GM19193 (cell line): Measurements from ENCODE around the gene PDZD2.

Source experiments
- POLR2A ChIP-seq: IDR thresholded peaks from 4 replicates; pipeline ENCODE4 v1.6.1; 2011; ENCODE audit not compliant: insufficient read depth, insufficient read length; ENCODE audit errors: extremely low read depth

The PDZD2 gene

DNA sequence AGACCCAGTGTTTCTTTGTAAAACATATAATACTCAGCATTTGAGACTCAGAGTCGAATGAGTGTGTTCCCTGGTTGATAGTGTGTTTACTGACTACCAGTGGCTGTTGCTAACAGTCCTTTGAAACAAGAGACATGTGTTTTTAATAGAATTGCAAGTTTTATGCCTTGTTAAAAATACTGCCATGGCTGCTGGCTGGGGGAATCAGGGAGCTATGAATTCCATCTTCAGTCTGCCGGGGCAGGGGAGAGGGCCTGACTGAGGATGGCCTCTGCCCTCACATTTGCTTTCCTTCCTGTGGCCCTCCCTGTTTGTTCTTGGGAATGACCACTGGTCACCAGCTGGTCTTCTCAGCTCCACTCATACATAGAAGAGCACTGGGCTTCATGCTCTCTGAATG, 63.8 kb downstream of the PDZD2 start:
- TF ChIP-seq POLR2A, result no peak

DNA sequence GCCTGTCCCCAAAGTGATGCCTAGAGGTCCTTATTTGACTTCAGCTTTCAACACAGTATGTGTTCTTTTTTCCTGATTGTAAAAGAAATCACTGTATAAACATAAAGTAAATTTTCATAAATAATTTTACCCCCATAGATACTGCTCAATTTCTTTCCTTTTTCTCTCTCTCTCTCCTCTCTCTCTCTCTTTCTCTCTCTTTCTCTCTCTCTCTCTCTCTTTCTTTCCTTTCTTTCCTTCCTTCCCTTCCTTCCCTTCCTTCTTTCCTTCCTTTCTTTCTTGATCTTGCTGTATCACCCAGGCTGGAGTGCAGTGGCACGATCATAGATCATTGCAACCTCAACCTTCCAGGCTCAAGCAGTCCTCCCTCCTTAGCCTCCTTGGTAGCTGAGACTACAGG, 64.8 kb downstream of the PDZD2 start:
- no peak for TF ChIP-seq POLR2A

DNA sequence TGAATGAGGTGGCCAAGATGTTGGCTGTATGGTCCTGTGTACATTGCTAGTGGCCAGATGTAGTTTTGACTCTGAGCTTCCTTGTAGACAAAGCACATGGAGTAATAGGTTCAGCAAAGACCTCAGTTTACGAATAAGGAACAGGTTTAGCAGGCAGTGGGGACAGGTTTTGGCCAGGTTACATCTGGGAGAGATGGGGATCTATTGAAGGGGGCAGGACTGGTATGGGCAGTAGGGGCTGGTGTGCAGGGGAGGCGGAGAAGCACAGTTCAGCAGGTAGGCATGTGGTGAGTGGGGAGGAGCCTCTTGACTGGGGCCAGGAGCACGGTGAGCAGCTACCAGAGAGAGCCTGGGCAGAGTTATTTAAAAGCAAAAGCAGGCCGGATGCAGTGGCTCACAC, 67.3 kb downstream of the PDZD2 start:
- no peak for TF ChIP-seq POLR2A

DNA sequence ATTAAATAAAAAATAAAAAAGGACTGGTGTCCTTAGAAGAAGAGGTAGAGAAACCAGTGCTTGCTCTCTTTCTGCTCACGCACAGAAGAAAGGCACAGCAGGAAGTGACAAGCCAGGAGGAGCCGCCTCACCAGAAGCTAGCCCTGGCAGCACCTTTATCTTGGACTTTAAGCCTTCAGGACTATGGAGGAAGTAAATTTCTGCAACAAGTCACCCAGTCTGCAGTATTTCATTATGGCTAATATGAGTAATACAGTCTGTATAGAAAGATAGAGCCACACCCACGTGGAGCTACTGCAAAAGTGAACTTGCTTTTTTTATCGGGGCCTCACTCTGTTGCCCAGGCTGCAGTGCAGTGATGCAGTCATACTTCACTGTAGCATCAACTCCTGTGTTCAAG, 68.4 kb downstream of the PDZD2 start:
- no peak for TF ChIP-seq POLR2A

DNA sequence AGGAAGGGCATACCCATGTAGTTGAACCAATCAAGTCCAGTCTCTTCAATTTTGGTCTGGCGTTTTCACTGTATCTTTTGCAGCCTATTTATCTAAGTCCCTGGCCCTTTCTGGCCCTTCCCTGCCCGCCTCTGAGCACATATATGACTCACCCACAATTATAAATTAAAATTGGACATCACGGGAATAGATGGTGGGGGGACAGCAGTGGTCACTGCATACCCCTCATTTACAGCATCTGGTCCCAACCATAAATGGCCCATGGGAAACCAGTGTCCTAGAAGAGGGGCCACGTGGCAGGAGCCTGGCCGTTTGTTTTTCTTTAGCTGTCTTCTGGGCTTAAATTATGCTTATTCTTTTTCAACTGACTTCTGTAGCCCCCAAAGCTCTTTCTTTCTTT, 69.2 kb downstream of the PDZD2 start:
- no peak for TF ChIP-seq POLR2A

DNA sequence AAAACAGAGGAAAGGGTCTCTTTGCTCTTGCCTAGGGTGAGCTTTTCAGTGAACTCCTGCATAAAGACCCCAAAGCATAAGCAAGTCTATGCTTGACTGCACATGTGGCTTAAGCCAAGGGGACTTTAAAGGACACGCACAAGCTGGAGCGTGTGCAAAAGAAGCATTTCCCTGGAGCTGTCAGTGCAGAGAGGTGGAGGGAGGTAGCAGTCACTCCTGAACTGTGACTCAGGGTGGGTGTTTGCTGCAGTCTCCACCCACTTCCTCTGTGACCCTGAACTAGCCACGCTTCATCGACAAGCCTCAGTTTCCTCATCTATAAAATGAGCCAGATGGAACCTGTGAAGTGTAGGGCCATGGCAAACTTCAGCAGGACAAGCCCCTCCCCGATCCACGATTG, 72.4 kb downstream of the PDZD2 start:
- no peak for TF ChIP-seq POLR2A

DNA sequence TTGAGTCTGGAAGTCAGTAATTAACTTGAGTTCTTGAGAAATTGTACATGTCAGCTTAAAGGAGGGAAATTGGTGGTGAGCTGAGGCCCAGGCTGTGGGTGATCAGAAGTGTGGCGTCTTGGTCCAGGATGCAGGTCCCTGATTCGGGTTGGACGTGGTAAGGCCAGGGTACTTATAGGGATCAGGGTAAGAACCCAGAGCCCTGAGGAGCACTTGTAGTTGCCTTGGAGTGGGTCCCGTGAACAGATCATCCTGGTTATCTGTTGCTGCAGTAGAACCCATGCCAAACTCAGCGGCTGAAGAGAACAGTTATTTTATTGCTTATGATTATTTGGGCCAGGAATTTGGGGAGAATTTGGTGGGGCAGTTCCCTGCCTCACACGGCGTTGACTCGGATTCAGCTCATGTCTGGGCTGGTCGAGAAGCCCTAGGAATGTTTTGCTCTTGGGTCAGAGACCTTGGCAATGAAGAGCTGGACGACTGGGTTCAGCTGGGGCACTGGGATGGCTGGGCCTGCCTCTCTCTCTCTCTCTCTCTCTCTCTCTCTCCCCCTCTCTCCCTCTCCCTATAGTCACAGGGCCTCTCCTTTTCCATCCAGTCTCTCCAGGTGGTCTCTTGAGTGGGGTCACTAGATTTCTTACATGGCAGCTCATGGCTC, 73.1 kb downstream of the PDZD2 start:
- TF ChIP-seq POLR2A, result no peak

DNA sequence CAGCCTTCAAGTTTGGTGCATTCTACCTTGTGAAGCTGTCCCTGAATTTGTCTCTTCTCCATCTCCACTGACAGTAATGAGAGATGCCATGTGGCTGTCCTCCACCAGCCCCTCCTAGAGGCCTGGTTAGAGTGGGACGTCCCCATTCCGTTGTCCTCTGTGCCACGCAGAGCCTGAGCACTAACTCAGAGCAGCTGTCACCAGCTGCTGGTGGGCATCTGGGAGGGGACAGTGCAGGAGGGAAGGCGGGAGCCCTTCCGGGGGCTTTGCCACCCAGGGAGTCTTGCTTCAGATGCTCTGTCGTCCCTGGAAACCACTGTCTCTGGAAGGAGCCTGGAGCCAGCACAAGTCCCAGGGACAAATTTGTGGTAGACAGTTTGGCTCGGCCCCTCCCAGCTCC, 78.6 kb downstream of the PDZD2 start:
- TF ChIP-seq POLR2A, result no peak

DNA sequence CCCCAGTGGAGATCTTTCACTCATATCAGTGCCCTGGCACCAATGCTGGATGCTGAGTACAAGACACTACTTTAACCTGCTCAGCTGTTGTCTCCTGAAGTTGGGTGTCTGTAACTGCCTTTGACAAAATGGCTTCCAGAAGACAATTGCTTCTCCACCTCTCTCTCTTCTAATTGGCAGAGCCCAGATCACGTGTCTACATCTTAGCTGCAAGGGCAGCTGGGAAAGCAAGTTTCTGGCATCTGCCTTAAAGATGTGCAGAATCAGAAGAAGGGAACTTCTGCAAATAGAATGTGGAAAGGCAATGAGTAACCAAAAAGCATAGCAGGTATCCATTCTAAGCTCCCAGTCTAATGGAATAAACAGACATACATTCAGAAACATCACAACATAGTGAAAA, 81.1 kb downstream of the PDZD2 start:
- TF ChIP-seq POLR2A, result no peak

DNA sequence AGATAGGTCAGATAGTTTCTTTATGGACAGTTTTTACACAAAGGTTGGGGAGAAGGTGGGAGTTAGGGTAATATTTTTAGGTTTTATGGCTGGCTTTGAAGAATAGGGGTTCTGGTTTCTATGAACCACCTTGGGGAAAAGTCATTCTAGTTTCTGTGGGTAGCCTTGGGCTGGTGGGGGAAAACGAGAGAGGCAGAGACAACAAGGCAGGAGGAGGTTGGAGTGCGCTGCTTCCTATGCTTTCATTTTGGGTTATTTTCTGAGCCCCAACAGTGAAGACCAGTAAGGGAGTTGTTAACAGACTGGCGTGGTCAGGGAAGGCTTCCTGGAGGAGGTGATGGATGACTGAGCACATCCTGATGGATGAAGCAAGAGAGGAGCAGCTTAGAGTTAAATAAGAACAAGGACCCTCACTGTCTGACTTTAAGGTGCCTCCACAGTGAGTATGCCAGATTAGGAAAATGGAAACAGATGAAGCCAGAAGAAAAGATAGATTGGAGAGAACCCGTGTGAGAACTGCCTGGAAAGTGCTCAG, 81.9 kb downstream of the PDZD2 start:
- no peak for TF ChIP-seq POLR2A

DNA sequence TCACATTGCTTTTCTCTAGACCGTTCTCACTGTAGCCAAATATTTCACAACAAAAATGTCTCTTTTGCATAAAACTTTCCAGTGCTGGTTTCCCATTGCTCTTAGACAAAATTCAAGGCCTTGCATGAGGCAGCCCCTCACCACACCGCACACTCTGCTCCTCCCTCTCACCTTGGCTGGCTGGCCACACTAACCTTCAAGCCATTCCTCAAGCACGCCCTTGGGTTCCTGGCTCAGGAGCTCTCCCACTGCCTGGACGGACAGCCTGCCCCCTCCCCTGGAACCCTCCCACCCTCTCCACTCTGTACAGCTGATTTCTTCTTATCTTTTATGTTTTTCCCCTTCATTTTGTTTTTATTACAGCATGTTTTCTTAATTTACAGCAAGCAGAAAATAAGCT, 83.2 kb downstream of the PDZD2 start:
- TF ChIP-seq POLR2A, result no peak

DNA sequence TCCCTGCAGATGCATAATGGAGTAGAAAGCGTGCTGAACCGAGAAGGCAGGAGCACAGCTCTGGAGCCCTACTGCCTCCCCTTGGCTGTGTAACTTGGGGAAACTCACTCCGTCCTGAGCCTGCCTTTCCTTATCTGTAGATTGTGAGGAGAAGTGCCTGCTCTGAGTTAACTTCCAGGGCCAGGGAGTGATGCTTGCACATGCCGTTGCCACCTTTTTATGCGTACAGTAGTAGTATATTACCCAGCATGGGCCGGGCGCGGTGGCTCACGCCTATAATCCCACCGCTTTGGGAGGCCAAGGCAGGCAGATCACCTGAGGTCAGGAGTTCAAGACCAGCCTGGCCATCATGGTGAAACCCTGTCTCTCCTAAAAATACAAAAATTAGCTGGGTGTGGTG, 87.1 kb downstream of the PDZD2 start:
- no peak for TF ChIP-seq POLR2A

DNA sequence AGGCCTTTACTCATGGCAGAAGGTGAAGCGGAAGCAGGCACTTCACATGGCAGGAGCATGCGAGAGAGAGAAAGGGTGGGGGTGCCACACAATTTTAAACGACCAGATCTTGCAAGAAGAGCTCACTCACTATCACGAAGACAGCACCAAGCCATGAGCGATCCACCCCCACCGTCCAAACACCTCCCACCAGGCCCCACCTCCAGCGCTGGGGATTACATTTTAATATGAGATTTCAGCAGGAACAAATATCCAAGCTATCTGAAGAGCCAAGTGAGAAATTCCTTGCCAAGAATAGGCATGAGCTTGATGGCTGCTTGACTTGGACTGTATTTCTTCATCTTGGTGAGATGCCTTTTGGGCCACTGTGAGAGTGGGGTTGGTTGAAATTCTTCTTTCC, 88.0 kb downstream of the PDZD2 start:
- TF ChIP-seq POLR2A, result no peak

DNA sequence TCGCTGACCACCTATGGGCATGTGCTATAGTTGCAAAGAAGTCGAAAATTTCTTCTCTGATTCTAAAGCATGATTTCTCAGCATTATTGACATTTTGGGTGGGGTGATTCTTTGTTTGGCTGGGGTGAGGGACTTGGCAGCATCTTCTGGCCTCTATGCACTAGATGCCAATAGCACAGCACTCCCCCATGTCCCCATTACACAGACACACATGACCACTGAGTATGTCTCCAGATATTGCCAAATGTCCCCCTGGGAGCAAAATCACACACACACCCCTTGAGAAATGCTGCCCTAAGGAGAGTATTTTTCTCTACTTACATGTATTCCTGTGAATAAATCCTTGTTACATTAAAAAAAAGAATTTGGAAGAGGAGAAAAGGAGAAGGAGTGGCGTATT, 89.1 kb downstream of the PDZD2 start:
- no peak for TF ChIP-seq POLR2A

DNA sequence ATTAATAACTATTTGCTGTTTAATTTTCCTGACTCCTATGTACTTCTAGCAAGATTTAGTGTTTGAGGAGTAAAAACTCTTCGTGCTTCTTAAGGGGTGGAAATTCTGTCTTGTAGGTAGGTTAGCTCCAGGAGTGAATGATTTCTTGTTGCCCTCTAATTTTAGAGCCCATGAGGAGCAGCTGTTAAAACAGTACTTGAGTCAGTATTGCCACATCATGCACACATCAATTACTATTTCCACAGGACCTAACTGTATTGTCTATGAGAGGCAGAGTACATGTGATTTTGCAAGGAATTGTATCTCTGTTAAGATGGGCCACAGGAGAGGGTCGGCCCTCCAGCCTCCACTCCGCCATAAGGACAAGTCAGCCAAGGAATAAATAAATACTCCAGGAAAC, 91.2 kb downstream of the PDZD2 start:
- TF ChIP-seq POLR2A, result no peak

DNA sequence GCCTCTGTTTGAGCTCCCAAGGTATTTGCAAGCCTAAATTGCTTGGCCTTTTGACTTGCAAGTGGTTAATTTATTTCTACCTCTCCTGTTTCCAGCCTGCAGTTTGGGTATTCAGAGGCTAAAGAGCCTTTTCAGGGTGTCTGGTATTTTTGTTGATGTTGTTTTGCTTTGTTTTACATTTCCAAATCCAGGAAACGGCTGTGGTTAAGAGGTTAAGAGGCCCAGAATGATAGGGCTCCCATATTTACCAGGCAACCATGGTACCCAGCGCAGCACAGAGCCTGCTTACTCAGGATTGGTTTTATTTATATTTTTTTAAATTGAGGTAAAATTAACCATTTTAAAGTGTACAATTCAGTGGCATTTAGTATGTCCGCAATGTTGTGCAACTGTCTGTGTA, 92.1 kb downstream of the PDZD2 start:
- no peak for TF ChIP-seq POLR2A
